ENCODE results near the gene ARHGEF4.

The ARHGEF4 gene

DNA sequence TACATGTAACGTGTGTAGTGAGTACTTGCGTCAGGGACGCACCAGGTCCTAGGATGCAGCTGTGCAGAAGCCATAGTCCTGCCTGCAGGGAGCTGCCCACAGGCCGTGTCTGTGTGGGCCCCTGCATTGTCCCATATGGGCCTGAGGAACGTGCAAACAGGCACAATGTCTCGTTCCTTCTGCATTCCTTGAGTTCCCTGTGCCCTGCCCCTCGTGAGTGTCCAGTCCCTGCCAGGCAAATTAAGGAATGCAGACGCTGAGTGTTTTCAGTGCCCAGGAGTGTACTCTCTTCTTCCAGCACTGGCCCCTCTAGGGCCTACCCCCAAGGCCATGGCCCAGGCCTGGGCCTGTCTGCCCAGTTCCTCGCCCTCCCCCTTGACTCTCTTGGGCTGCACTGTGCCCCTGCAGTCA, 194.7 kb downstream of the ARHGEF4 start:
- FAIRE-seq (no peak), DNase-seq (ENCODE audit: insufficient read length, low spot score) (no peak)
- TF ChIP-seq POLR2A (IDR thresholded peaks at IDR 0.05; ENCODE audit: low read depth, low read length), result no peak

- DNase-seq (ENCODE audit: insufficient read length, low spot score) (no peak), FAIRE-seq (no peak)
- TF ChIP-seq POLR2A (IDR thresholded peaks at IDR 0.05; ENCODE audit: low read depth, low read length), result no peak
These were observed 195.2 kb downstream of the ARHGEF4 start for GRCh38 chr2:131031875-131032274.

- no peak for TF ChIP-seq POLR2A (IDR thresholded peaks at IDR 0.05; ENCODE audit: low read depth, low read length)
- FAIRE-seq (no peak), DNase-seq (ENCODE audit: insufficient read length, low spot score) (no peak)
These were observed 195.7 kb downstream of the ARHGEF4 start for GRCh38 chr2:131032393-131032836.

DNA sequence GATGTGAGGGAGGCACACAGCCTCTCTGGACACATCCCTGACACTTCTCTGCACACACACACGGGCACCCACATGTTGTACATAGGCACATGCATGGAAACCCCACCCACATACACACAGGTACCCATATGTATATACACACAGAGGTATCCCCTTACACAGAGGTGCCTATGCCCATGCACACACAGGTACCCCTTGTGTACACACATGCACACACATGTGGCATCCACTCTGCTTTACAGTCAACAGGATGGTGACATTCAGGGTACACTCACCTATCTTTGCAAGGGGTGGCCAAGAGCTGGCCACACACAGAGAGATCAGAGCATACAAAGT, 197.0 kb downstream of the ARHGEF4 start:
- no peak for DNase-seq (ENCODE audit: insufficient read length, low spot score)
- FAIRE-seq, result no peak
- TF ChIP-seq POLR2A (IDR thresholded peaks at IDR 0.05; ENCODE audit: low read depth, low read length), result no peak

DNA sequence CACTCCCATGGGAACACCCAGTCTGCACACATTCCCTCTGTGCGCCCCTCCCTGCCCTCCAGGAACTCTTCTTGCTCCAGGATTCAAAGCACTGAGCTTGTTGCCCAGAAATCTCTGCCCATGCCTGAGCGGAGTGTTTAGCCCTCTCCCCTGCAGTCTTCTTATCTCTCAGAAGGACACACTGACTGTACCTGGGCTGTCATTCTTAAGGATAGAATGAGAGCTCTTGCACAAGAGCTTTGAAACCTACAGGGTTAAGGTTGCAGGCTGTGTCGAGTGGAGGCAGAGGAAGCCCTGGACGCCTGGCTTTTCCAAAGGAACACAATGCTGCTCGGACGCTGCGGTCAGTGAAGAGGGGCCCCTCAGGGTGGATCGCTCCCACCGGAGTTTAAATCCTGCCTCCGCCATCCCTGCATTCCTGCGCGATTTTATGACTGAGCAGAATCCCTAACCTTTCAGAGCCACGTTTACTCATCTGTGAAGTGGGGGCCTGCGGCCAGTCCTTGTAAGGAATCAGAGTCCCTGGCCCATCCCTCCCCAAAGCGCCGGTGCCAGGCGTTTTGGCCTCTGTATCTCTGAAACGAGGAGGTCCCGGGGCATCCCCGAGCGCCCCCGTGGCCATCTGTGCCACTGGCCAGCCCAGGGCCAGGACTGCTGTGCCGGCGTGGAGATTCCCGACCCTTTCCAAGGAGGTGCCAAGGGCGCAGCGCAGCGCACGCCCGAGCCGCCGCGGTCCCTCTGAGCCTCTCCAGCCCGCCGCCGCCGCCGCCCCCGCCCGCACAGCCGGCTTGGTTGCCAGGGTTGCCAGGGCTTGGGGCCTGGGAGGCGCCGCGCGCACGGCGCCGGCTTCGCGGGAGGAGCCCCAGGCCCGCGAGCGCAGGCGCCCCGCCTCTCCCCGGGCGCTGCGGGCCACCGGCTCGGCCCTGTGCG, 197.7 kb downstream of the ARHGEF4 start:
- FAIRE-seq (no peak), DNase-seq (ENCODE audit: insufficient read length, low spot score) (no peak)
- TF ChIP-seq POLR2A (IDR thresholded peaks at IDR 0.05; ENCODE audit: low read depth, low read length), result no peak

DNA sequence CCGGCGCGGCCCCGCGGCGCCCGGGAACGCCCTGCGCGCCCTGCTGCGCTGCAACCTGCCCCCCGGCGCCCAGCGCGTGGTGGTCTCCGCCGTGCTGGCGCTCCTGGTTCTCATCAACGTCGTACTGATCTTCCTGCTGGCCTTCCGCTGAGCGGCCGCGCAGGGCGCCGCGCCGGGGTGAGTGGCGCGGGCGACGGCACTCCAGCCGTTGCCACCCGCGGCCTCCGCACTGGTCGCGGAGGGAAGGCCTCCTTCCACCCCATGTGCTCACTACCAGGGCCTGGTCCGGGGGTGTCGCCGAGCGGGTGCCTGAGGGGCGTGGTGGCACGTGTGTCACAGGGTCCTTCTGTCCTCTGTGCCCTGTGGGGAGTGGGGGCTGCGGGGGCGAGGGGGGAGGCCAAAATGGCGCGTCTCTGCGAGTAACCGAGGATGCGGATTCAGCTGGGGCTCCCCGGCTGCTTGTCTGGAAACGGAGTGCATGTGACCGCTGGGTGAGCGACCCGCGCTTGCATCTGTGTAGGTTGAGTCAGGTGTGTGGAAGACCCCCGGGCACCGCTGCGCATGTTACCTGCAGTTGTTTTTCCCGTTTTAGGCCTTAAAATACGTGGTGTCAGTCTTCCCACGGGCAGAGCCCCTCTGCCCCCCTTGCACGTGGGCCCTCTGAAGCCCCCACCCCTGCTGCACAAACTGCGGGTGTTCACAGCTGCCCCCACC, 198.6 kb downstream of the ARHGEF4 start:
- FAIRE-seq, result no peak

GRCh38 chr2:131035826-131036231, 199.1 kb downstream of the ARHGEF4 start:
- no peak for TF ChIP-seq POLR2A (IDR thresholded peaks at IDR 0.05; ENCODE audit: low read depth, low read length)
- FAIRE-seq (no peak), DNase-seq (ENCODE audit: insufficient read length, low spot score) (no peak)

More for the DNA sequence above, 198.6 kb downstream of the ARHGEF4 start:
- TF ChIP-seq POLR2A (IDR thresholded peaks at IDR 0.05; ENCODE audit: low read depth, low read length), result no peak
- DNase-seq (ENCODE audit: insufficient read length, low spot score), result no peak

GRCh38 chr2:131036269-131036668, 199.6 kb downstream of the ARHGEF4 start:
- no peak for TF ChIP-seq POLR2A (IDR thresholded peaks at IDR 0.05; ENCODE audit: low read depth, low read length)

DNA sequence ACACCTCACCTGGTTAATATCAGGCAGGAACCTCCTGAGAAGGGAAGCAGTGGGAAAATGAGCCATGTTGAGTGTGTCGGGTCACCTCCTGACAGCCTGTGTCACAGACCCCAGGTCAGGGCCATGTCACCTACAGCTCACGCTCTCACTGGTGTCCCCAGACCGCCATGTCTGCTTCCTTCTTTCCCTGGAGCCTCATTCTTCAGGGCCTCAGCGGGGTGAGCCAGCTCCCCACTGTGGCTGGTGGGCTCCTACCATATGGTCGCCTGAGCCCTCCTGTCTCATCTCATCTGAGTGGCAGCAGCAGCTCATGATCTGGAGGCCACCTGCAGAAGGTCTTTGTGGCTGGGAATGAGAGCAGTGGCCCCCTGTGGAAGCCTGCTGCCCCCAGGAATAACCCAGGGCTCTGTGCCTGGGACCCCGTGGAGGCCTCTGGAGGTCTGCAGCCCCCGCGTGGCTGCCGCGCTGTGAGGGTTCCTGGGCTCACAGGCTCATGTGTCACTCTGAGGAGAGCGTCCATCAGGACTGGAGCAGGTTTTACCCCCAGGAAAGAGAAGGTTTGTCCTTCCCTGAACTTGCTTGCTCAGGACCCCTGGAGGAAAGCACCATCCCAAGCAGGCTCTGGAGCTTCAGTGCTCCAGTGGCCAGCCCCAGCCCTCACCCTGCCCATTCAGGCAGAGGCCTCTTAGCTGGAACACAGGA, 200.1 kb downstream of the ARHGEF4 start:
- DNase-seq (ENCODE audit: insufficient read length, low spot score) (no peak), FAIRE-seq (no peak)
- no peak for TF ChIP-seq POLR2A (IDR thresholded peaks at IDR 0.05; ENCODE audit: low read depth, low read length)

More at GRCh38 chr2:131036269-131036668, 199.6 kb downstream of the ARHGEF4 start:
- DNase-seq (ENCODE audit: insufficient read length, low spot score) (no peak), FAIRE-seq (no peak)

- FAIRE-seq (no peak), DNase-seq (ENCODE audit: insufficient read length, low spot score) (no peak)
- no peak for TF ChIP-seq POLR2A (IDR thresholded peaks at IDR 0.05; ENCODE audit: low read depth, low read length)
These were observed 200.9 kb downstream of the ARHGEF4 start for GRCh38 chr2:131037398-131038257.

DNA sequence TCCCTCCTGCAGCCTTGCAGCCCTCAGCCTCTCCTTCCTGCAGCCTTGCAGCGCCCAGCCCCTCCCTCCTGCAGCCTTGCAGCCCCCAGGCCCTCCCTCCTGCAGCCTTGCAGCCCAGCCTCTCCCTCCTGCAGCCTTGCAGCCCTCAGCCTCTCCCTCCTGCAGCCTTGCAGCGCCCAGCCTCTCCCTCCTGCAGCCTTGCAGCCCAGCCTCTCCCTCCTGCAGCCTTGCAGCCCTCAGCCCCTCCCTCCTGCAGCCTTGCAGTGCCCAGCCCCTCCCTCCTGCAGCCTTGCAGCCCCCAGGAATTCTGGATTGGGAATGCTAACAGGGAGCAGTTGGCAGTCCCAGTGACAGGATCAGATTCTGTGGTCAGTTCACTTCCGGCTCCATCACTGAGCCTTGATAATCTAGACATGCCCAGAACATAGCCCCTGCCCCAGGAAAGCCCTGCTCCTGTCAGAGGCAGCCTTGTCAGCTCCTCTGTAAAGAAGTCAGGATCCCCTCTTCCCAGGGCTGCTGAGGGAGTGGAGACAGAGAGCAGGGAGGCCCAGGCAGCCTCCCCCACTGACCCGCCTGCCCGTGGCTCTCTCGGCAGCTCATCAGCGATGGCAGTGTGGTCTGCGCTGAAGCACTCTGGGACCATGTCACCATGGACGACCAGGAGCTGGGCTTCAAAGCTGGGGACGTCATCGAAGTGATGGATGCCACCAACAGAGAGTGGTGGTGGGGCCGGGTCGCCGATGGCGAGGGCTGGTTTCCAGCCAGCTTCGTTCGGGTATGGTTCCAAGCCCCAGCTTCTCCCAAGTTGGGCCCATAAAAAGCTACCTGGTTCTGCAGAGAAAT, 201.8 kb downstream of the ARHGEF4 start:
- no peak for FAIRE-seq

DNA sequence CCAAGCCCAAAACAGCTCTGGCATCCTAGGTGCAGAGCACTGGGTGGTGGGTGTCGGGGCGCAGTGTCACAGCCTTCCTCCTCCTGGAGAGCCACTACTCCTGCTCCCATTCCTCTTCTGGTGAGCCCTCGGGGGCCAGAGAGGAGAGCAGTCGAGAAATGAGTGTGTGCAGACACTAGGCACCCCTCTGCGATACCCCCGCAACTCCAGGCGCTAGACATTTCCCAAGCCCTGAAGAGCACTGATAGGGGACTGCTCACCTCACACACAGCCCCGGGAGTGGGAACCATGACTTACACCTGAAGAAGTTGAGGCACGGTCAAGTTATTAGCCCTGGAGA, 202.4 kb downstream of the ARHGEF4 start:
- no peak for FAIRE-seq

More for the DNA sequence above, 201.8 kb downstream of the ARHGEF4 start:
- TF ChIP-seq POLR2A (IDR thresholded peaks at IDR 0.05; ENCODE audit: low read depth, low read length), result no peak
- no peak for DNase-seq (ENCODE audit: insufficient read length, low spot score)

More for the DNA sequence above, 202.4 kb downstream of the ARHGEF4 start:
- TF ChIP-seq POLR2A (IDR thresholded peaks at IDR 0.05; ENCODE audit: low read depth, low read length), result no peak
- DNase-seq (ENCODE audit: insufficient read length, low spot score), result no peak

Data from H54 (cell line).